ENCODE data around the gene ADAR.

Gene ADAR

DNA sequence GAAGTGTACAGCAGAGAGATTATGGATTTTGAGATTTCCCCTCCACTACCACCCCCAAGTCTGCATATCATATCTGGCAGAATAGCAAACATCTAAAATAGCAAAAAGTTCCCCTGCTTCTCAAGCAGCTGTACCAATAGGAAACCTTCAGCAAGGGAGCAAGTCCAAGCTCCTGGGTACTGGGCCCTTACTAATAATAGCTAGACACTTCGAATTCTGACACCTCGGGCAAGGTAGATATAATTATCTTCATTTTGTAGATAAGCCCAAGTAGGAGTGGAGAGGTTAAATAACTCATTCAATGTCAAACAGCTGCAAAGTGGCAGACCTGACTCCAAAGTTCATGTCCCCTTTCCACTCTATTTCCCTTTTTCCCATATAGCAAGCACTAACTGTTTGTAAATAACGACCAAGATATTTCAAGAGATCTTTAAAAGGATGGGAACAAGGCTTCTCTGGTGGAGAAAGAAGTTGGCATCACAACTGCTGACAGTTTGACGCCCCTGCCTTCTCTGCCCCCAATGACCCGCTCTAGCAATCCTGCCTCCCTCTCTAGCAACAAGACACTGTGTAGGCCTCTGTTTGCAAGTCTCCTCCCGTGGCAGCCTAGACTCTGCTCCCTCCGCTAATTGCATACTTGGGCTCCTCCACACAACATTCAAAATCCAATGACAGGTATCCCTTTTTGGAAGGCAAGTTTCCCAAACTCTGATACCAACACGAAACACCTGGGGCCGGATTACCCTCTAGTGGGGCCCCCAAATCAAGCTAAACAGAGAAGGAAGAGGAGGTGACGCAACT, 18.7 kb upstream of the ADAR start:
- Histone ChIP-seq H3K4me1 (peaks cover 4% of the 10 kb centered on the region; the same call in 1 of the 2 replicates), H3K4me3 (ENCODE audit: low read depth, low read length) (peak overlapping the region; percentile 81), H3K36me3 (peaks cover 22% of the 10 kb centered on the region; the same call in 1 of the 2 replicates), H3K27me3 (no peaks in the 10 kb centered on the region; the same call in 1 of the 2 replicates), H3K9me3 (0 out of 2 replicates have a peak, but pooled peaks cover 2% of the 10 kb centered on the region)
- no peak for DNase-seq
- TF ChIP-seq CTCF (IDR thresholded peaks at IDR 0.05; ENCODE audit: low read depth, low read length) = no peak

DNA sequence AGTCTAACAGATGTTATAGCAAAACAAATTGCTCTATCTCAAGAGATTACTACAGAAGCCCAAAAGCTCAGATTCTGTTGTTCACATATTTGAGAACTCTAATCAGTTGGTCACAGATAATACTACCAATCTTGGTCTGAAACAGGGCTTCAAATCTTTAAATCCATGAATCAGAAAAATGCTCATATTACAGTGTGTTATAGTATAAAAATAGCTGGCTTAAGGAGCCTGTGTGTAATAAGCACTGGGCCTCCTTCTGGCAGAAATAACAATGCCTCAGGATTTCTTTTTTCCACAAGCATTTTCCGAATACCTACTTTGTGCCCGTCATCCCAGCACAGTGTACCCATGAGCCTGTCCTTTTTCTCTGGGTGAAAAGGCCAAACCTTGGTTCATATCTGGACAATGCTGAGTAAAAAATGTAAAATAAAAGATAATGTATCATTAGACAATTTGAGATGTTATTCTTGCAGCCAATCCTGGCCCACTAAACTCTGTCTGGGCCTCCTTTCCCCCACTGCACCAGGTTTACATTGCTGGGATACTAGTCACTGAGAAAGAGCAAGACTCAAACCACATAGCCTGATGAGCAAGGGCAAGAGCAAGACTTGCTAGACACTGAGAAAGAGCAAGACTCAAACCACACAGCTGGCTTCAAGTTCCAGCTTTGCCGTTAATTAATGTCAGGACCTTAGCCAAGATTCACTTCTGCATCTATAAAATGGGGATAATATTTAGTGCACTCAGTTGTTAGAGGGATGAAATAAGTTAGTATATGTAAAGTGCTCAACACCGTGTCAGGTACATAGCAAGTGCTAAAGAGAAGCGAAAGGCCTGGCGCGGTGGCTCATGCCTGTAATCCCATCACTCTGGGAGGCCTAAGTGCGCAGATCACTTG, 17.0 kb upstream of the ADAR start:
- peaks cover 9% of the 10 kb centered on the region; the same call in 1 of the 2 replicates for H3K4me1 ChIP-seq
- no peak for TF ChIP-seq CTCF (IDR thresholded peaks at IDR 0.05; ENCODE audit: low read depth, low read length)
- DNase-seq = no peak
- H3K27me3 ChIP-seq = no peaks in the 10 kb centered on the region
- peaks cover 22% of the 10 kb centered on the region; the same call in 1 of the 2 replicates for H3K36me3 ChIP-seq
- H3K9me3 ChIP-seq = 0 out of 2 replicates have a peak, but pooled peaks cover 2% of the 10 kb centered on the region
- H3K4me3 ChIP-seq (ENCODE audit: low read depth, low read length) = no peak overlapping the region

DNA sequence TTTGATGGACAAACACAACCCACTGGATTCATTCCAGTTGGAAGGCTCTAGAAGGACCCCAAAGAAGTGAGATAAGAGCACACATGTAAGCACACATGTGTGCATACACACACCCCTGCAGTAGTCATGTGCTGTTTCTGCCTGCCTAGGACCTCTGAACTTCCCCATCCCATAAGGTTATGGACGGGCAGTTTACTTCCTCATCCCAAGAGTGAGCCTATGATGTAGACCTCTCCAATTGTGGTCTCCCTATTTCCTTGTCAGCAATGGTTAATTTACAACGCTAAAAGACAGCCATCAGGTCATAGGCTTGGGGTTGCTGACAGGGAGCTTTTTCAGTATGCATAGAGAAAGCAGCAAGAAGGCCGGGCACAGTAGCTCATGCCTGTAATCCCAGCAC, 15.4 kb upstream of the ADAR start:
- no peak for TF ChIP-seq CTCF (IDR thresholded peaks at IDR 0.05; ENCODE audit: low read depth, low read length)
- Histone ChIP-seq H3K4me3 (ENCODE audit: low read depth, low read length) (no peak overlapping the region), H3K27me3 (no peaks in the 10 kb centered on the region), H3K4me1 (peaks cover 14% of the 10 kb centered on the region), H3K36me3 (peaks cover 32% of the 10 kb centered on the region), H3K9me3 (no peaks in the 10 kb centered on the region)
- no peak for DNase-seq

DNA sequence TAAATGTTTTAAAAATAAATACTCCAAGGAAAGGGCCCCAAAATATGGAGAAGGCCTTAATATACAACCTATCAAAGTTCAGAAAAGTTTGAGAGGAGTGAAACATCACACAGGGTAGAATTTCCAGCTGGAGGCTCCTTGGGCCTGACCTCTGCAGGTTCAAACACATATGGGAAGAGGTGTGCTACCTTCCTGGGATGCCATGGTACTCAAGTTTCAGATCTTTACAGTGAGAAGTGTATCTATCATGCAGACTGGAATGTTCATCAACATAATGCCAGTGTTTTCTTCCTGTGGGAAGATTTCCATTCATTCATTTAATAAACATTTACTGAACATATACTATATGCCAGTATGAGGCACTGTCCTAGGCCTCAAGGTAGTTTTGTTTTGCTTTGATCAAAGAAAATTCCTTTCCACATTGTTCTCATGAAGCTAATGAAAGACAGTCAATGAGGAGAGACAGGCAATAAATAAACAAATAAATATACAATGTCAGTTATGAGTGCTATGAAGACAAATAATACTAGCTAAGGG, 14.6 kb upstream of the ADAR start:
- Histone ChIP-seq H3K27me3 (no peaks in the 10 kb centered on the region), H3K4me1 (peaks cover 11% of the 10 kb centered on the region), H3K36me3 (peaks cover 32% of the 10 kb centered on the region), H3K4me3 (ENCODE audit: low read depth, low read length) (no peak overlapping the region), H3K9me3 (no peaks in the 10 kb centered on the region)
- no peak for DNase-seq
- no peak for TF ChIP-seq CTCF (IDR thresholded peaks at IDR 0.05; ENCODE audit: low read depth, low read length)

GRCh38 chr1:154621875-154622274, 13.9 kb upstream of the ADAR start:
- no peak for DNase-seq
- H3K9me3 ChIP-seq = no peaks in the 10 kb centered on the region
- peaks cover 18% of the 10 kb centered on the region for H3K4me1 ChIP-seq
- no peak overlapping the region for H3K4me3 ChIP-seq (ENCODE audit: low read depth, low read length)
- H3K27me3 ChIP-seq = no peaks in the 10 kb centered on the region
- TF ChIP-seq CTCF (IDR thresholded peaks at IDR 0.05; ENCODE audit: low read depth, low read length) = no peak
- peaks cover 35% of the 10 kb centered on the region for H3K36me3 ChIP-seq
